H1 (cell line): ENCODE measurements around the gene P2RY13. TPM values are rescaled to one million over a fixed set of nuclear protein-coding genes. Genes with fewer than 3 reads are reported as not detected.

Experiments used
- CTCF ChIA-PET: fragments of 300-600 bp; sonication (Branson Sonifier 250); formaldehyde crosslinking; loops from one replicate; lab custom pipeline; 2021; ENCODE audit not compliant: partially characterized antibody; lab: Charles Lee
- POLR2A ChIA-PET: fragments of 300-600 bp; sonication (Branson Sonifier 250); formaldehyde crosslinking; loops from one replicate; lab custom pipeline; 2021; ENCODE audit warnings: inconsistent platforms; ENCODE audit not compliant: partially characterized antibody; lab: Charles Lee
- DNase-seq, 2 experiments: peaks; one replicate each; pipeline versions ENCODE4 v3.0.0 to v3.0.0-alpha.2; 2010 to 2022; ENCODE audit warnings: low spot score in 2 of 2, low read depth in 1 of 2, mixed read lengths in 1 of 2
- FAIRE-seq: peaks from 2 replicates; lab custom pipeline; 2011; peaks lifted over from hg19 to GRCh38; lab: Jason Lieb, UNC
- H2AFZ ChIP-seq: 2 replicates; pipeline ENCODE4 v1.8.1; 2012; ENCODE audit warnings: low read length, inconsistent platforms
- H2AK5ac ChIP-seq: 2 replicates; pipeline ENCODE4 v1.6.1; 2013; ENCODE audit warnings: low read depth, low read length
- H2BK120ac ChIP-seq: replicated peaks from 2 replicates; pipeline ENCODE3; 2013; ENCODE audit warnings: low read depth, low read length, inconsistent platforms
- H2BK12ac ChIP-seq: 2 replicates; pipeline ENCODE4 v1.6.1; 2013; ENCODE audit warnings: low read depth, low read length
- H2BK15ac ChIP-seq: 2 replicates; pipeline ENCODE4 v1.6.1; 2013; ENCODE audit warnings: low read length
- H2BK20ac ChIP-seq: 2 replicates; pipeline ENCODE4 v1.6.1; 2013; ENCODE audit warnings: low read length
- H2BK5ac ChIP-seq: 2 replicates; pipeline ENCODE4 v1.6.1; 2013; ENCODE audit warnings: low read depth, low read length
- H3K14ac ChIP-seq: 2 replicates; pipeline ENCODE4 v1.6.1; 2013; ENCODE audit warnings: inconsistent platforms; ENCODE audit not compliant: insufficient read length
- H3K18ac ChIP-seq: 2 replicates; pipeline ENCODE4 v1.6.1; 2013; ENCODE audit warnings: low read length; ENCODE audit errors: extremely low read depth
- H3K23ac ChIP-seq: 2 replicates; pipeline ENCODE4 v1.6.1; 2013; ENCODE audit warnings: inconsistent platforms; ENCODE audit not compliant: insufficient read length
- H3K23me2 ChIP-seq: 2 replicates; pipeline ENCODE4 v1.6.1; 2013; ENCODE audit warnings: low read depth, low read length
- H3K27ac ChIP-seq: 2 replicates; pipeline ENCODE4 v1.6.1; 2011; ENCODE audit warnings: low read depth, low read length, inconsistent platforms
- H3K27me3 ChIP-seq, 4 experiments: replicated peaks in 1 of 4; 1 replicate in 1 of 4; 2 replicates in 3 of 4; pipeline versions ENCODE4 v1.6.1 to v1.8.1; 2011 to 2013; ENCODE audit warnings: low read length in 3 of 4, mild to moderate bottlenecking in 3 of 4, inconsistent platforms in 2 of 4, mixed read lengths in 2 of 4, moderate library complexity in 1 of 4; ENCODE audit not compliant: control insufficient read depth in 3 of 4, insufficient read depth in 3 of 4; ENCODE audit errors: extremely low read depth in 1 of 4
- H3K36me3 ChIP-seq, 4 experiments: 2 replicates each; pipeline versions ENCODE4 v1.6.1 to v1.8.1; 2011 to 2013; ENCODE audit warnings: mild to moderate bottlenecking in 4 of 4, low read length in 3 of 4, moderate library complexity in 2 of 4, control low read depth in 1 of 4, inconsistent platforms in 1 of 4; ENCODE audit not compliant: insufficient read depth in 4 of 4, control insufficient read depth in 2 of 4
- H3K4ac ChIP-seq: replicated peaks from 2 replicates; pipeline ENCODE3; 2013; ENCODE audit warnings: low read length, low read depth, mixed read lengths, inconsistent platforms; ENCODE audit not compliant: insufficient read length
- H3K4me1 ChIP-seq, 4 experiments: replicated peaks in 1 of 4; 1 replicate in 1 of 4; 2 replicates in 3 of 4; pipeline versions ENCODE4 v1.6.1 to v1.8.1; 2011 to 2013; ENCODE audit warnings: low read length in 3 of 4, inconsistent platforms in 2 of 4, mixed read lengths in 1 of 4; ENCODE audit not compliant: insufficient read depth in 4 of 4, control insufficient read depth in 3 of 4
- H3K4me2 ChIP-seq, 2 experiments: 2 replicates each; pipeline versions ENCODE4 v1.6.1 to v1.8.1; 2011 to 2013; ENCODE audit warnings: low read depth in 2 of 2, low read length in 2 of 2, control low read depth in 1 of 2, inconsistent platforms in 1 of 2, mild to moderate bottlenecking in 1 of 2; ENCODE audit not compliant: insufficient read depth in 1 of 2
- H3K4me3 ChIP-seq, 4 experiments: fragments of 200-600, 300-600 bp in 1 of 4; sonication (generic), shearing (Covaris generic), sonication (Bioruptor Twin) in 1 of 4; 2 replicates each; pipeline versions ENCODE4 v1.5.1 to v1.8.1; 2011 to 2016; ENCODE audit warnings: low read length in 4 of 4, low read depth in 3 of 4, control low read depth in 2 of 4, inconsistent platforms in 2 of 4, mild to moderate bottlenecking in 2 of 4, mixed read lengths in 1 of 4, moderate library complexity in 1 of 4; ENCODE audit not compliant: insufficient read depth in 2 of 4; ENCODE audit errors: extremely low read depth in 1 of 4
- H3K56ac ChIP-seq: replicated peaks from 2 replicates; pipeline ENCODE3; 2013; ENCODE audit warnings: low read depth, mild to moderate bottlenecking, mixed read lengths, low read length, inconsistent platforms; ENCODE audit not compliant: insufficient read length
- H3K79me1 ChIP-seq: 2 replicates; pipeline ENCODE4 v1.6.1; 2013; ENCODE audit warnings: low read depth, low read length, control low read depth
- H3K79me2 ChIP-seq, 2 experiments: 2 replicates each; pipeline versions ENCODE4 v1.6.1 to v1.8.1; 2012 to 2013; ENCODE audit warnings: low read length in 2 of 2, mild to moderate bottlenecking in 2 of 2, inconsistent platforms in 1 of 2; ENCODE audit not compliant: insufficient read depth in 2 of 2, control insufficient read depth in 1 of 2
- H3K9ac ChIP-seq, 4 experiments: replicated peaks in 1 of 4; 1 replicate in 1 of 4; 2 replicates in 3 of 4; pipeline versions ENCODE4 v1.6.1 to v1.8.1; 2011 to 2013; ENCODE audit warnings: low read depth in 3 of 4, low read length in 3 of 4, control low read depth in 2 of 4, mild to moderate bottlenecking in 2 of 4, moderate library complexity in 2 of 4, inconsistent platforms in 1 of 4; ENCODE audit errors: extremely low read depth in 1 of 4
- H3K9me3 ChIP-seq, 2 experiments: 2 replicates each; pipeline versions ENCODE4 v1.6.1 to v1.8.1; 2012 to 2013; ENCODE audit warnings: mild to moderate bottlenecking in 2 of 2, moderate library complexity in 2 of 2, control low read depth in 1 of 2, inconsistent platforms in 1 of 2, low read depth in 1 of 2, low read length in 1 of 2, mixed read lengths in 1 of 2; ENCODE audit not compliant: insufficient read depth in 2 of 2
- H4K20me1 ChIP-seq, 2 experiments: replicated peaks in 1 of 2; 2 replicates each; pipeline versions ENCODE3 to v1.8.1; 2011 to 2013; ENCODE audit warnings: inconsistent platforms in 2 of 2, low read length in 2 of 2, mild to moderate bottlenecking in 1 of 2; ENCODE audit not compliant: insufficient read depth in 2 of 2, control insufficient read depth in 1 of 2
- H4K5ac ChIP-seq: 2 replicates; pipeline ENCODE4 v1.6.1; 2013; ENCODE audit warnings: low read length, low read depth, mixed read lengths, inconsistent platforms; ENCODE audit not compliant: insufficient read length
- H4K8ac ChIP-seq: 2 replicates; pipeline ENCODE4 v1.8.0; 2013; ENCODE audit warnings: mild to moderate bottlenecking, moderate library complexity, low read length, inconsistent platforms; ENCODE audit not compliant: insufficient read depth; ENCODE audit errors: extremely low read depth
- H4K91ac ChIP-seq: replicated peaks from 2 replicates; pipeline ENCODE3; 2013; ENCODE audit warnings: low read length, mixed read lengths, inconsistent platforms; ENCODE audit not compliant: insufficient read length
- CHD2 ChIP-seq: IDR thresholded peaks from 2 replicates; pipeline ENCODE4 v1.6.1; 2012; ENCODE audit warnings: low read length, improper control_type of control experiment
- RAD21 ChIP-seq, 2 experiments: IDR thresholded peaks in 1 of 2; conservative IDR thresholded peaks in 1 of 2; 2 replicates each; pipeline ENCODE4 v1.6.1; 2011; ENCODE audit warnings: low read depth in 2 of 2, low read length in 2 of 2, improper control_type of control experiment in 1 of 2, inconsistent platforms in 1 of 2, mild to moderate bottlenecking in 1 of 2, moderate library complexity in 1 of 2
- RNF2 ChIP-seq: fragments of 200-900, 300-1000 bp; sonication (generic); IDR thresholded peaks from 2 replicates; pipeline ENCODE4 v1.7.1; 2016; ENCODE audit warnings: borderline replicate concordance, low read depth, mild to moderate bottlenecking, antibody characterized with exemption, low read length; ENCODE audit not compliant: poor library complexity, severe bottlenecking; ENCODE audit errors: missing control alignments
- SIX5 ChIP-seq: IDR thresholded peaks from 2 replicates; pipeline ENCODE4 v1.6.1; 2011; ENCODE audit warnings: mild to moderate bottlenecking, low read depth, low read length
- WGBS, 2 experiments: shearing (Covaris generic) in 1 of 2; methylation state at CpG; one replicate each; pipeline versions ENCODE4 v1.1.6 to v1.1.7; 2013 to 2015; ENCODE audit warnings: low lambda C conversion rate in 2 of 2, mixed read lengths in 2 of 2, inconsistent platforms in 1 of 2, low coverage in 1 of 2, missing lambda C conversion rate in 1 of 2; ENCODE audit not compliant: insufficient replicate concordance in 2 of 2, insufficient coverage in 1 of 2, insufficient read length in 1 of 2; ENCODE audit errors: extremely low coverage in 1 of 2, missing lambda C conversion rate in 1 of 2; 5-methylcytosine and 5-hydroxymethylcytosine counted together
- polyA plus RNA-seq, 7 experiments: library from polyadenylated mRNA; depleted of rRNA in 3 of 7; stranded (reverse) in 5 of 7; unstranded in 2 of 7; fragments of >200 nt in 5 of 7; fragments of 200-250 nt in 2 of 7; gene quantifications; 1 replicate in 5 of 7; 2 replicates in 1 of 7; 4 replicates in 1 of 7; pipeline versions ENCODE4 v1.2.1 to v1.2.3, GENCODE V29; 2011 to 2013; ENCODE audit warnings: missing spikeins in 2 of 7, mixed read lengths in 2 of 7
- total RNA-seq: library from RNA; stranded (reverse); fragmentation: NEBNext Ultra II Directional; extraction: Animal tissue kit (Norgen Biotek cat#: 25700); gene quantifications from 2 replicates; pipeline ENCODE4 v1.2.1, GENCODE V29; 2021

Gene P2RY13
- total and polyA plus RNA-seq, 2 of the 8 experiments (the other 6 are each of a cell fraction or from before 2014, with no cell fraction given) = not detected

- no peak overlapping the region for H2BK12ac ChIP-seq
- no peak overlapping the region for H2BK120ac ChIP-seq
- ChIA-PET CTCF (interaction anchor here (0.7 to 3.3 kb wide), 24 partner anchors 9 to 510 kb away, joined by 3 to 16 read pairs (median 4); no protein-coding TSS in a partner anchor), POLR2A (no interaction called here)
- FAIRE-seq (no peak), DNase-seq (no peak)
- no peak overlapping the region for H3K14ac ChIP-seq
- H3K27me3 ChIP-seq = no peaks in the 10 kb centered on the region
- H4K20me1 ChIP-seq = no peaks in the 10 kb centered on the region
- no peaks in the 10 kb centered on the region for H3K79me2 ChIP-seq
- no peak overlapping the region for H3K18ac ChIP-seq
- no peaks in the 10 kb centered on the region for H3K36me3 ChIP-seq
- no peaks in the 10 kb centered on the region for H3K9me3 ChIP-seq
- no peak overlapping the region for H2BK15ac ChIP-seq
- H3K4me3 ChIP-seq = no peak overlapping the region
- no peak overlapping the region for H3K56ac ChIP-seq
- H4K5ac ChIP-seq = no peak overlapping the region
- no peaks in the 10 kb centered on the region; a peak in 2 of 7 replicates for H3K4me1 ChIP-seq
- H2AK5ac ChIP-seq = no peak overlapping the region
- H3K27ac ChIP-seq = no peak overlapping the region
- H2BK20ac ChIP-seq = no peak overlapping the region
- H3K23ac ChIP-seq = no peak overlapping the region
- no peak overlapping the region for H4K91ac ChIP-seq
- TF ChIP-seq RNF2 (no peak), RAD21 (IDR thresholded peaks at IDR 0.05 in 1 of 2, conservative IDR thresholded peaks at IDR 0.05 in 1 of 2; ENCODE audit: low read depth in 2 of 2, low read length in 2 of 2) (peak in 1 of 2 experiments; percentile 6; a peak in 1 of 4 replicates), SIX5 (no peak), CHD2 (no peak)
- H3K23me2 ChIP-seq = no peaks in the 10 kb centered on the region
- H3K4ac ChIP-seq = no peak overlapping the region
- 41% methylated on average over 3 of the region's 3 CpGs; no CpG with 5 or more reads in 1 of the 2 experiments for WGBS, 2 experiments
- H2BK5ac ChIP-seq = no peak overlapping the region
- H4K8ac ChIP-seq = no peak overlapping the region
- no peak overlapping the region for H3K4me2 ChIP-seq
- H2AFZ ChIP-seq = no peak overlapping the region
- peak overlapping the region in 1 of 4 experiments; percentile 8; a peak in 1 of 7 replicates for H3K9ac ChIP-seq
- H3K79me1 ChIP-seq = no peaks in the 10 kb centered on the region
Observed at GRCh38 chr3:151327571-151328198, 1.7 kb downstream of the P2RY13 start.
